HG03025 (cell line): Measurements from ENCODE around the gene EXOC4.

Experiments used
- ATAC-seq: cut with Tn5 transposase; IDR thresholded peaks from one replicate; pipeline ENCODE4 v1.9.1; 2021; ENCODE audit warnings: mild to moderate bottlenecking, moderate library complexity; ENCODE audit not compliant: unreplicated experiment, low FRiP score

Gene EXOC4

GRCh38 chr7:133945497-133945896, 692.6 kb downstream of the EXOC4 start:
- ATAC-seq: no peak

- no peak for ATAC-seq
These were observed 694.8 kb downstream of the EXOC4 start for GRCh38 chr7:133947458-133948254.

- no peak for ATAC-seq
These were observed 695.7 kb downstream of the EXOC4 start for GRCh38 chr7:133948588-133948987.

GRCh38 chr7:133950855-133951254, 698.0 kb downstream of the EXOC4 start:
- no peak for ATAC-seq

GRCh38 chr7:133955208-133955607, 702.3 kb downstream of the EXOC4 start:
- no peak for ATAC-seq

- no peak for ATAC-seq
These were observed 705.0 kb downstream of the EXOC4 start for GRCh38 chr7:133957845-133958244.

- no peak for ATAC-seq
These were observed 705.9 kb downstream of the EXOC4 start for GRCh38 chr7:133958822-133959221.

- ATAC-seq: no peak
These were observed 706.6 kb downstream of the EXOC4 start for GRCh38 chr7:133959505-133959904.

GRCh38 chr7:133961724-133962123, 708.8 kb downstream of the EXOC4 start:
- ATAC-seq: no peak

- ATAC-seq: no peak
These were observed 709.8 kb downstream of the EXOC4 start for GRCh38 chr7:133962646-133963045.

- ATAC-seq: no peak
These were observed 710.8 kb downstream of the EXOC4 start for GRCh38 chr7:133963629-133964028.

- ATAC-seq: no peak
These were observed 718.7 kb downstream of the EXOC4 start for GRCh38 chr7:133971625-133972024.

- ATAC-seq: no peak
These were observed 720.8 kb downstream of the EXOC4 start for GRCh38 chr7:133973710-133974109.

- no peak for ATAC-seq
These were observed 722.3 kb downstream of the EXOC4 start for GRCh38 chr7:133975130-133975529.

- ATAC-seq: no peak
These were observed 723.3 kb downstream of the EXOC4 start for GRCh38 chr7:133976140-133976539.

GRCh38 chr7:133977409-133978274, 724.8 kb downstream of the EXOC4 start:
- ATAC-seq: no peak

GRCh38 chr7:133978502-133979295, 725.8 kb downstream of the EXOC4 start:
- ATAC-seq: no peak

GRCh38 chr7:133980804-133981203, 727.9 kb downstream of the EXOC4 start:
- ATAC-seq: no peak

- no peak for ATAC-seq
These were observed 731.0 kb downstream of the EXOC4 start for GRCh38 chr7:133983685-133984419.

- ATAC-seq: no peak
These were observed 732.4 kb downstream of the EXOC4 start for GRCh38 chr7:133985300-133985699.
